HepG2 (cell line): ENCODE data around the gene CLDN9. TPM values are rescaled to one million over a fixed set of nuclear protein-coding genes. Genes with fewer than 3 reads are reported as not detected.

Experiments
- ARID5B ChIP-seq: IDR thresholded peaks from 2 replicates; pipeline ENCODE4 v1.4.0; 2020; ENCODE audit warnings: mild to moderate bottlenecking, missing genetic modification reagents
- FOSL2 ChIP-seq: sonication (generic); formaldehyde crosslinking; IDR thresholded peaks from 2 replicates; pipeline ENCODE4 v1.4.0; 2020; ENCODE audit warnings: missing genetic modification reagents
- FOXO1 ChIP-seq: sonication (generic); formaldehyde crosslinking; IDR thresholded peaks from 2 replicates; pipeline ENCODE4 v1.4.0; 2020; ENCODE audit warnings: missing genetic modification reagents
- NONO ChIP-seq, 2 experiments: fragments of 450-650 bp in 1 of 2; sonication (generic) in 1 of 2; formaldehyde crosslinking in 1 of 2; IDR thresholded peaks in 1 of 2; conservative IDR thresholded peaks in 1 of 2; 2 replicates each; pipeline versions ENCODE4 v1.6.1 to v1.8.0; 2017 to 2022; ENCODE audit warnings: mild to moderate bottlenecking in 1 of 2, missing genetic modification reagents in 1 of 2, moderate library complexity in 1 of 2
- NR2C2 ChIP-seq: sonication (generic); formaldehyde crosslinking; IDR thresholded peaks from 2 replicates; pipeline ENCODE4 v1.4.0; 2020; ENCODE audit warnings: missing genetic modification reagents, mild to moderate bottlenecking, moderate library complexity, borderline replicate concordance
- PREB ChIP-seq: sonication (generic); formaldehyde crosslinking; IDR thresholded peaks from 2 replicates; pipeline ENCODE4 v1.4.0; 2020; ENCODE audit warnings: missing genetic modification reagents
- RBFOX2 ChIP-seq: fragments of 200-400 bp; formaldehyde crosslinking; IDR thresholded peaks from 2 replicates; pipeline ENCODE4 v1.6.1; 2017; ENCODE audit warnings: low read depth, mild to moderate bottlenecking, low read length
- SP1 ChIP-seq, 2 experiments: fragments of 450-650 bp in 1 of 2; sonication (generic) in 1 of 2; formaldehyde crosslinking in 1 of 2; IDR thresholded peaks; 2 replicates each; pipeline versions ENCODE4 v1.4.0 to v1.6.1; 2016 to 2020; ENCODE audit warnings: missing genetic modification reagents in 1 of 2
- ZBTB40 ChIP-seq, 2 experiments: fragments of 450-650 bp in 1 of 2; sonication (generic) in 1 of 2; formaldehyde crosslinking in 1 of 2; IDR thresholded peaks; 2 replicates each; pipeline versions ENCODE4 v1.6.1 to v1.8.0; 2016 to 2022; ENCODE audit warnings: antibody characterized with exemption in 1 of 2, mild to moderate bottlenecking in 1 of 2, missing genetic modification reagents in 1 of 2
- ZNF264 ChIP-seq: sonication (generic); formaldehyde crosslinking; IDR thresholded peaks from 2 replicates; pipeline ENCODE4 v1.4.0; 2020; ENCODE audit warnings: missing genetic modification reagents
- ZNF629 ChIP-seq: sonication (generic); formaldehyde crosslinking; conservative IDR thresholded peaks from 2 replicates; pipeline ENCODE4 v1.5.0; 2020; ENCODE audit warnings: missing genetic modification reagents
- ZNF691 ChIP-seq: sonication (generic); formaldehyde crosslinking; IDR thresholded peaks from 2 replicates; pipeline ENCODE4 v1.4.0; 2020; ENCODE audit warnings: missing genetic modification reagents, low read depth, mild to moderate bottlenecking, borderline replicate concordance
- polyA plus RNA-seq, 8 experiments: library from polyadenylated mRNA; depleted of rRNA in 3 of 8; stranded (reverse) in 7 of 8; unstranded in 1 of 8; fragments of >200 nt; fragmentation: Illumina TruSeq in 4 of 8; extraction: Trizol in 4 of 8; gene quantifications; 2 replicates each; pipeline versions ENCODE4 v1.2.1 to v1.2.3, GENCODE V29; 2011 to 2016; ENCODE audit warnings: low read depth in 4 of 8, missing spikeins in 1 of 8, mixed read lengths in 1 of 8; ENCODE audit not compliant: insufficient read depth in 1 of 8
- total RNA-seq, 5 experiments: library from RNA; depleted of rRNA; stranded (reverse); fragments of >200 nt; fragmentation: Illumina TruSeq; extraction: Trizol; gene quantifications; 2 replicates each; pipeline ENCODE4 v1.2.3, GENCODE V29; 2016; ENCODE audit warnings: low read depth in 1 of 5

The CLDN9 gene
- total and polyA plus RNA-seq, 2 of the 13 experiments (the other 11 are each of a cell fraction or from before 2014, with no cell fraction given), result 0.15 to 0.26 TPM

- peak; percentile 37; the same call in 1 of the 2 replicates for TF ChIP-seq FOXO1 (CRISPR knock-in tag)
- peak; percentile 10; the same call in 1 of the 2 replicates for TF ChIP-seq ARID5B
- TF ChIP-seq ZNF629 (CRISPR knock-in tag), result 0 out of 2 replicates have a peak, but pooled peaks have one; percentile 31
- TF ChIP-seq PREB (CRISPR knock-in tag), result 0 out of 2 replicates have a peak, but pooled peaks have one; percentile 39
- no peak for TF ChIP-seq SP1 (IDR thresholded peaks at IDR 0.05)
- TF ChIP-seq SP1 (CRISPR knock-in tag; IDR thresholded peaks at IDR 0.05), result peak; percentile 92
- TF ChIP-seq ZBTB40 (IDR thresholded peaks at IDR 0.05), result no peak
- TF ChIP-seq ZBTB40 (CRISPR knock-in tag; IDR thresholded peaks at IDR 0.05), result no peak
- TF ChIP-seq ZNF264, result peak; percentile 38; the same call in 1 of the 2 replicates
- TF ChIP-seq FOSL2 (CRISPR knock-in tag), result peak; percentile 51; the same call in 1 of the 2 replicates
- no peak for TF ChIP-seq NONO (IDR thresholded peaks at IDR 0.05)
- peak; percentile 63 for TF ChIP-seq NONO (CRISPR knock-in tag; conservative IDR thresholded peaks at IDR 0.05)
- peak; percentile 79; the same call in 1 of the 2 replicates for TF ChIP-seq ZNF691 (CRISPR knock-in tag)
- peak; percentile 71; the same call in 1 of the 2 replicates for TF ChIP-seq RBFOX2
- TF ChIP-seq NR2C2 (CRISPR knock-in tag), result no peak
Observed at GRCh38 chr16:3027983-3028715, 15.4 kb downstream of the CLDN9 start (continued).
